ENCODE measurements around the gene NR6A1.

The NR6A1 gene

GRCh38 chr9:124485936-124486335, 285.2 kb downstream of the NR6A1 start:
- TF ChIP-seq, protein P1, sequence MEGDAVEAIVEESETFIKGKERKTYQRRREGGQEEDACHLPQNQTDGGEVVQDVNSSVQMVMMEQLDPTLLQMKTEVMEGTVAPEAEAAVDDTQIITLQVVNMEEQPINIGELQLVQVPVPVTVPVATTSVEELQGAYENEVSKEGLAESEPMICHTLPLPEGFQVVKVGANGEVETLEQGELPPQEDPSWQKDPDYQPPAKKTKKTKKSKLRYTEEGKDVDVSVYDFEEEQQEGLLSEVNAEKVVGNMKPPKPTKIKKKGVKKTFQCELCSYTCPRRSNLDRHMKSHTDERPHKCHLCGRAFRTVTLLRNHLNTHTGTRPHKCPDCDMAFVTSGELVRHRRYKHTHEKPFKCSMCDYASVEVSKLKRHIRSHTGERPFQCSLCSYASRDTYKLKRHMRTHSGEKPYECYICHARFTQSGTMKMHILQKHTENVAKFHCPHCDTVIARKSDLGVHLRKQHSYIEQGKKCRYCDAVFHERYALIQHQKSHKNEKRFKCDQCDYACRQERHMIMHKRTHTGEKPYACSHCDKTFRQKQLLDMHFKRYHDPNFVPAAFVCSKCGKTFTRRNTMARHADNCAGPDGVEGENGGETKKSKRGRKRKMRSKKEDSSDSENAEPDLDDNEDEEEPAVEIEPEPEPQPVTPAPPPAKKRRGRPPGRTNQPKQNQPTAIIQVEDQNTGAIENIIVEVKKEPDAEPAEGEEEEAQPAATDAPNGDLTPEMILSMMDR (IDR thresholded peaks at IDR 0.05; ENCODE audit: insufficient read depth, missing control alignments) = no peak
- FAIRE-seq (no peak), DNase-seq (ENCODE audit: insufficient read length, low spot score) (no peak)

- no peak for DNase-seq (ENCODE audit: insufficient read length, low spot score)
- TF ChIP-seq, protein P1 (IDR thresholded peaks at IDR 0.05; ENCODE audit: insufficient read depth, missing control alignments) = no peak
- FAIRE-seq = no peak
Observed at GRCh38 chr9:124485201-124485600, 285.9 kb downstream of the NR6A1 start.

DNA sequence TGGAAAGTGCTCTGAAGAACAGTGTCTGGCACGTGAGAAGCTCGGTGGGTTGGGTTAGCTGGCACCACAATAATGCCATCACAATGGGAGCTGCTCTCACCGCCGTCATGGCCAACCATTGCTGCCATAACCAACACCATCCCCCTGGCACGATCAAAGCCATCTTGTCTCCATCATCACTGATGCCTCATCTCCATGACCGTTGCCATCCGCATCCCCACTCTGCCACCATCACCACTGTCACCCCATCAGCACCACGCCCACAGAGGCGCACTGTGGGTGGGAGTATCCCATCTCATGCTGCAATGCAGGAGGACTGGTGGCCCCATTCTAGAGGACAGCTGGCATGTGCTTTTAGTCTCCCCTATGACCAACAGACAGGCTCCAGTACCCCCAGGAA, 287.6 kb downstream of the NR6A1 start:
- TF ChIP-seq, protein P1 (IDR thresholded peaks at IDR 0.05; ENCODE audit: insufficient read depth, missing control alignments) = no peak
- DNase-seq (ENCODE audit: insufficient read length, low spot score) = no peak
- FAIRE-seq = no peak

GRCh38 chr9:124482431-124483031, 288.6 kb downstream of the NR6A1 start:
- TF ChIP-seq, protein P1 (IDR thresholded peaks at IDR 0.05; ENCODE audit: insufficient read depth, missing control alignments) = no peak
- FAIRE-seq (no peak), DNase-seq (ENCODE audit: insufficient read length, low spot score) (no peak)

DNA sequence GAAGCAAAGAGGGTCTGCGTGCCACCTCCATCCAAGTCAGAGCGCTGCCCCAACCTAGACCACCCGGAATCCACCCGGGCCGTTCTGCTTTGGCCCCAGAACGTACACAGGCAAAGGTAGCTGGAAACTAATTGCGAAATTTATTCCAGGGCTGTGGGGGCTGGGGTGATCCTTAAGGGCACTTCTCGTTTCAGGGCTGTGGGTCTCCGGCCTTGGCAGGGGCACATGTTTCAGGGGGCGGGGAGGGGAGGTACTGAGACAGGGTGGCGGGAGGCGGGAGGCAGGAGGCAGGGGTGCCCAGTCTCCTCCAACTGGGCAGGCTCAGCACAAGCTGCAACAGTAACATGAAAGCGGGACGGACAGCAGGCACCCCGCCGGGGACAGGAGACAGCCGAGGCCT, 290.0 kb downstream of the NR6A1 start:
- TF ChIP-seq, protein P1 (IDR thresholded peaks at IDR 0.05; ENCODE audit: insufficient read depth, missing control alignments) = no peak
- DNase-seq (ENCODE audit: insufficient read length, low spot score) (no peak), FAIRE-seq (no peak)

GRCh38 chr9:124480621-124480981, 290.5 kb downstream of the NR6A1 start:
- DNase-seq (ENCODE audit: insufficient read length, low spot score) (no peak), FAIRE-seq (no peak)
- TF ChIP-seq, protein P1 (IDR thresholded peaks at IDR 0.05; ENCODE audit: insufficient read depth, missing control alignments) = peak; percentile 45

DNA sequence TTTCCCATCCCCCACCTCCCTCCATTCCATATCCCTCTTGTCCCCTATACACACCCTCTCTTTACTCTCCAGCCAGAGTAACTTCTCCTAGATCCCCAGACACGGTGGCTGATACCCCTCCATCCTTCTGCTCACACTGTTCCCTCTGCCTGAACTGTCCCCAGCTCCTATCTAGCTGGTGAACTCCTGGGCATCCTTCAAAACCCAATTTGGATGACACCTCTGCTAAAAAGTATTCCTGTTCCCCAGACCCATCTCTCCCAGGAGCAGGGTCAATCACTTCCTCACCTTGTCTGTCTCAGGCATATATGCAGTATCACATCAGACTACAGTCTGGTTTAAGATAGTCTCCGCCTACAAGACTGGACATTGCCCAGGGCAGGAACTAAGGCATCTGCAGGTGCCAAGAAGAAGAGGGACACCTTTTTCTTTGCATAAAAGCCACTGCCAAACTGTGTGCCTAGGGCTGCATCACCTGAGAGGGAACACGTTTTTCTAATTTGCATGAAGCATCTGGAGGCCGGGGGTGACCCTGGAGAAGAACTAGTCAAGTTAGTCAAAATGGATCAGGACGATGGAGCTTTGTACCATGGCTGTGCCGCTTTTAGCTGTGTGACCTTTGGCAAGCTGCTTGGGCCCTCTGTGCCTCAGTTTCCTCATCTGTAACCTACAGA, 291.0 kb downstream of the NR6A1 start:
- TF ChIP-seq, protein P1 (IDR thresholded peaks at IDR 0.05; ENCODE audit: insufficient read depth, missing control alignments) = no peak
- FAIRE-seq (no peak), DNase-seq (ENCODE audit: insufficient read length, low spot score) (no peak)
